Measurements from ENCODE around the gene TMEM179.
"Not testable (repeated sequence)": the region's sequence is repeated elsewhere in the genome, so short reads cannot be mapped to it uniquely, and the experiment has no call there.

Gene TMEM179

DNA sequence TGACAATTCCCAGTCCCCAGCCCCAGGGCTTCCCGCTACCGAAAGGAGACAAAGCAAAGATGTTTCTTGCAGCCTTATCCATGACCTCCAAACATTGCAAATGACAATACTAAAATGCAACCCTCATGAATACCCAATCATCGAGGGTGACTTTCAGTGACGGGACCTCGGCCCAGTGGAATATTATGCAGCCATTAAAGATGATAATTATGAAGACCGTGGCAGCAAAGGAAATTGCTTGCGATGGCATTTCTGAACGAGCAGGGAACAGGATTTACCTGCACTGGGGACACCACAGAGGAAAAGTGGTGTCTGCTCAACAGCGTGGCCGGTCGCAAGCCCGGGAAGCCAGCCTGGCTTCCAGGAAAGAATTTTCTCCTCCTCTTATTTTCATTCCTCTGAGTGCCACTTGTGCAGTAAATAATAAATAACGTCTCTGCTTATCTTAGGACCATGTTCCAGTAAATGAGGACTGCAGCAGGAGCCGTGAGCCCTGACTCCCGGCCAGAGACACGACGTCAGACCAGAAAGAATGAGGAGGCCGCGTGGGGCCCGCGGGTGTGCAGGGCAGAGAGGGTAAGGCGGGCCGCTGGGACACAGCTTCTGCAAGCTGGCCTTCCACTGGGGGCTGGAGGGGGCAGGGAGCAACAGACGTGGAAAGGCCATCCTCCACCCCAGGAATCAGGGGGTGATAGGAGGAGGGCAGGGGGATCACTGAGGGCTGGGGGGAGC lies 18.4 kb downstream of the TMEM179 start:
- no peak for DNase-seq

DNA sequence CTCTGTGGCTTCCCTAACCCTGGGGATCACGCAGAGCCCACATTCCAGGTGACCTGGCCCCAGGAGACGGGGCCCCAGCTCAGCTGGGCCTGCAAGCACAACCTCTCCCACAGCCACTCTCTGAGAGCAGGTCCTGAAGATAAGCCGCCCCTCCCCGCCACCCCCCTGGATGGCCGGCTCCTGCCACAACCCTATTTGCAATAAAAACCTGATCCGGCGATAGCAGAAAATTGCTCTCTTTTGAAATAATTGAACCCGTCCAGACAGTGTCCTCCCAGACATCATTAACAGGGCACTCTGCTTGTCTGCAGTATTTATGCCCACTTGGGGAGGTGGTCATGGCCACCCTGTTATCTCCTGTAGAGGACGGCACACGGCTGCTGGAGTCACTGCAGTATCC lies 20.0 kb downstream of the TMEM179 start:
- DNase-seq = no peak

DNA sequence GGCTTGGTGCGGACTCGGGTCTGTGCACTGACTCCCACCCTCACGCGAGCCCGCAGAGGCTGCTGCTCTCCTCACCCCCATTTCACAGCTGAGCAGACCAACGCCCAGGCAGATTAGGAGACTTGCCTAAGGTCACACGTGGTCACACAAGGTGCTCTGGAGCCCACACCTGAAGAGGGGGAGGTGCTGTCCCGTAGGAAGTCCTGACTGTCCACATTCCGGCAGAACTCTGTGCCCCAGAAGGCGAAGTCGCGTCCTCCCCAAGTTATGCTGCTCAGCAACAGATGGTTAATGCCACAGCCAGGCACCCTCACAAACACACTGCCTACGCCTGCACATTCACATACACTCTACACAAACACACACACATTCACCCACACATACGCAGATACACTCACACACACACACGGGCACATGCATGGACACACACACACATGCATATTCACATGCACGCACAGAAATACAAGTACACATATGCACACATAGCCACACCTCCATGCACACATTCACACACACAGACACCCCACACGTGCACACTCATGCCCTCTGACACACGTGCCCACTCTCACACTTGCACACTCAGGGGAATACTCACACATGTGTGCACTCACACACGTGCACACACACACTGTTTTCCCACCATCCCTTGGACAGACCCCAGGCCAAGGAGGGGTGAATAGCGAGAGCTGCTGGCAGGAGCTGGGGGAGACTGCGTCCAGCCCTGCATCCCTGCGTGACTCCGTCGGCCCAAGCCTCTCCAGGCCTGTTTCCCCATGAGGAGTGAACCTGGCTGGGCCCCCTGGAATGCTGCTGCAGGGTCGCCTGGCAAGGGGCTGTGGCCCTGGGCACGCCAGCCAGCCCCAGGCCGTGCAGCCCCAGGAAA lies 20.9 kb downstream of the TMEM179 start:
- DNase-seq = no peak

DNA sequence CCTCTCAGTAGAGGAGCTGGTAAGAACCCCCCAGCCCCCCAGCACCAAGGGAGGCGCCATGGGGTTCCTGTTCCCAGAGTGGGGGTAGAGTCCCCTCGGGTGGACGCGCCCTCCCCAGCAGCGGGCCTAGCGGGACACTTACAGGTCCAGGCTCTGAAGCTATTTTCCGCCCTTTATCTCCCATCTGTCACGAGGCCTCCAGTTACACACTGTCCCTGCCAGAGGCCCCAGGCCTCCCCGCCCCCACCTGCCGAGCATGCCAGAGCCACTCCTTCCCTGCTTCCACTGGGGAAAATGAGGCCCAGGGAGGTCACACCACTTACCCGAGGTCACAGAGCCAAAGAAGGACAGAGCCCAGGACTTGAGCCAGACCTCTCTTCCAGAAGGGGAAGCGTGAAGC lies 21.9 kb downstream of the TMEM179 start:
- no peak for DNase-seq

DNA sequence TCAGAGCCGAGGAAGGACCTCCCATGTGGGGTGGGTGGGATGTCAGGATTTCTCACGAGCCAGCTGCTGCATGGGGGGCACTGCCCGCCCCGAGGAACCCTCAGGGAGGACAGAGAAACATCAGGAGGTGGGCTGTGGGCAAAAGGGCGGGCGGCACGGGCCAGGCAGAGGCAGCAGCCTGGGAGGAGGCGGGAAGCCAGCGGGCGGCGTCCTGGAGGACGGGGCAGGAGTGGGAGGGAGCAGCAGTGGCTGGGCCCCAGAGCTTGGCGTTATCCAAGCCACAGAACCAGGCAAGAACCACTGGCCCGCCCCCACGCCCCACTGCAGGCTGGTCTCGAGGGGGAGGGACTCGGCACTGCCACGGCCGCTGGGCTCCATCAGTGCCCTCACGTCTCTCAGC lies 22.6 kb downstream of the TMEM179 start:
- DNase-seq = no peak

DNA sequence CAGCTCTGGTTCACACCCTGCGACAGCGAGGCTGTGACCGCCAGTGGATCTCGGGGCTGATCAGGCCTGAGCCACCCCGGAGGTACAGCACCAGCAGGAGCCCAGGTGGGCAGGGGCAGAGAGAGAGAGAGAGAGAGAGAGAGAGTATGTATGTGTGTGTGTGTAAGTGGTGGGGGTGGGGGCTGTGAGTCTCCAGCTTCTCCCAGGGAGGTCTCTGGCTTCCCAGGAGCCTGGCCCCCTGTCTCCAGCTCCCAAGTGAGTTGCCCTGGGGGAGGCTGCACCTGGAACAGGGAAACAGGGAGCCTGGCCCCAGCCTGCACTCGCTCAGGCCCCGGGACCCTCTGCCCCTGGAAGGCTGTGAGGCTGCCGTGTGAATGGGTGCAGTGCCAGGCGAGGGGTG lies 23.1 kb downstream of the TMEM179 start:
- no peak for DNase-seq

DNA sequence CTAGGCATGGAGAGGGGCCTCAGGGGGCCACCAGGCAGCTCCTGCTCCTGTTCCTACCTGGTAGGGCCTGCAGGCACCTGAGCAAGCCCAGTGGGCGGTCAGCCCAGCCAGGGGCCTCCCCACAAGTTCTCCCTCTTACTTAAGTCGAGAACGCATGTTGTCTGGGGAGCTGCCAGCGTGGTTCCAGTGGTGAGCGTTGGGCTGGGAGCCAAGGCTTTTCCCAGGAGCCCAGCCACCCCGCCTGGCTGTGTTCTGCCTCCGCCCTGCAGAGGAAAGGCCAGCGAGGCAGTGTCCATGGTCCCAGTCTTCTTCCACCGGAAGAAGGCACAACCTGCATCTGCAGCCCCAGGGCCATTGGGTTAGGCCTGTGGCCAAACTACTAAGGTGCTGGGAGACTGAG lies 23.6 kb downstream of the TMEM179 start:
- DNase-seq = no peak

DNA sequence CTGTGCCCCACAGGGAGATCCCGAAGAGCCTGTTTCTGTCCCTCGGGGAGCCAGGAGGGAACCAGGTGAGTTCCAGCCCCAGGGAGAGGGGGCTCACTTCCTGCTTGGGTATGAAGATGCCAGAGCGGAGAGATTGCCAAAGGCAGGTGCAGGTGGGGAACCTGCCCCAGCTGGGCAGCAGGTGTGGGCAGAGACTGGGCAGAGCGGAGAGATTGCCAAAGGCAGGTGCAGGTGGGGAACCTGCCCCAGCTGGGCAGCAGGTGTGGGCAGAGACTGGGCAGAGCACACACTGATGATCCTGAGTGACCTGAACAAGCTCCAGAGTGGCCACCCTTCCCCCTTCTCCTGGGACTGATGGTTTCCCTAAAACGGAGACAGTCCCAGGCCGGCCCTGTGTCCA lies 24.6 kb downstream of the TMEM179 start:
- DNase-seq = not testable (repeated sequence)

DNA sequence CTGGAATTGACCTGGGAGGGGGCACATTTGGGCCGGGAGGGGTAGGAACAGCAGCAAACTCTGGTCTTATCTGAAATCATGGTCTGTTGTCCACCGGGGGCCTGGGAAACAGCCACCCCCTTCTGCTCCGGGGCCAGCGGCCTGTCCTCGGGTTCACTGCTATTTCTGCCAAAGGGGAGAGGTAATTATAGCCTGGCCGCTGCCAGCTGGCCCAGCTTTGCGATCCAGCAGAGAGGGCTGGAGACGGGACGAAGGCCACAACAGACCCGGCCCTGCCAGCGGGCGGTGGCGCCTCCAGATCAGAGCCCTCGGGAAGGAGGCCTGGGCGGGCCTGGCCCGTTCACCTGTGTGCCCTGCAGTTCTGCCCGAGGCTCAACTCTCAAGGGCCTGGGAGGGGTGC lies 25.1 kb downstream of the TMEM179 start, which contains the start of gene C14orf180:
Gene C14orf180 (plus strand): TSS at position 258 of the 400 bp plus-strand sequence. CDS start 6,667 bp downstream, outside the sequence.
- DNase-seq = no peak

DNA sequence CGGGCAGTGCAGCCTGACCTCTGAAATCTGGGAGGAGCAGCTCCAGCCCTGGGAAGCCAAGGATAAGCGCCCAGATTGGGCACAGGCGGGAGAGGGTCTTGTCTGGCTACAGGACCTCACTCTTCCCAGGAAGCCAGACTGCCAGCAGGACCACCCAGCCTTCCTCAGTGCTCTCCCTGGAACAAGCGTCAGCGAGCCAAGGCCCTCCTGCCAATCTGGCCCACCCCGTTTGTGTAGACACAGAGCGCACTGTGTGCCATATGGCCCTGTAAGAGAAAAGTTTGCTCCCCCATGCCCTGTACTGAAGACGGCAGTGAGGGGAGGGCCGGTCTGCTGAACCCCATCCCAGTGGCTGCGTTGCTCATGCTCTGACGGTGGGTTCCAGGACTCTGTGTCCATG lies 26.3 kb downstream of the TMEM179 start:
- no peak for DNase-seq

DNA sequence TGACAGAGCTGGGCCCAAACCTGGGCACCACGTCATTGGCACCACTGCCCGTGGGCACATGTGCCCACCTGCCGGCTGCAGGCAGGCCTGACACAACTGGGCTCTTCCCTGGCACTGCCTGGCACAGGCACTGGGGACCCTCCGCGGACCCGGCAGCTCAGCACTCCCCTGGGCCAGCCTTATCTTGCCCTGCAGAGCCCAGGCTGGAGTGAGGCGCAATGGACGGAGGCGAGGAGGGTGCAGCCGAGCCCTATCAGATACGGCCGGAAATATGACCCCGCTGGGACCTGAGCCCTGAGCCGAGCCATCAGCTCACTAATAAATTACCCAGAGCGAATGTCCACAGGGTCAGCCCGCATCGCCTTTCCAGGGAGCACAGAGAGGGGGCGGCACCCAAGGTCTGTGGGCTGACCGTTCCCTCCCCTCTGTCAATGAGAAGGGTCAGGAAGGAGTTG lies 26.7 kb downstream of the TMEM179 start:
- DNase-seq = no peak

DNA sequence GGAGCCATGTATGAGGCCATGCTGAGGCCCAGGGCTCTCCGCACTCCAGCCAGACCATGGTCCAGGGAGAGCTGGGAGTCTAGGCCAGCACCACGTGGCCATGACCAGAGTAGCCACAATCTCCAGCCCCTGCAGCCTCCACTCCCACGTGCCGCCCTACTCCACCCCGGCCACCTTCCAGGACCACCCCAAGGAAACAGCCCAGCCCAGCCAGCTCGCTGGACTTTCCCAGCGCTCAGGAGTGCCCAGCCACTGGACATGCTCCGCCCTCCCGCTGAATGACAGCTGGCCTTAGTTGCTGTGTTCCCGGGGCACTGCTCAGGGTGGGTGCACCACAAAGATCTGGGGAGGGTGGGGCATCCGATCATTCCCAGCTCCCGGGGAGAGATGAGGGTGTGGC lies 27.1 kb downstream of the TMEM179 start:
- DNase-seq = no peak

DNA sequence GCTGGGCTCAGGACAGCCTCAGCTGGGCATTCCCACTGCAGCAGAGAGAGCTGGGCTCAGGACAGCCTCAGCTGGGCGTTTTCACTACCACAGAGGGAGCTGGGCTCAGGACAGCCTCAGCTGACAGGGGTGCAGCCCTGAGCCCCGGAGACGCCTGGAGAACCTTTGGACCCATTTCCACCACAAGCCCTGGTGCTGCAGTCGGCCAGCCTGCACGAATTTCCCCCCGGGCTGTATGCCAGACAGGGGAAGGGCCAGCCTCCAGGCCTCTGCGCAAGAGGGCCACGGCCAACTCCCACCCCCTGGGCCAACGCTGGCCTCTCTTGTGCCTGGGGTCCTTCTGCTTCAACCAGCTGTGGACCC lies 27.6 kb downstream of the TMEM179 start:
- DNase-seq = no peak

DNA sequence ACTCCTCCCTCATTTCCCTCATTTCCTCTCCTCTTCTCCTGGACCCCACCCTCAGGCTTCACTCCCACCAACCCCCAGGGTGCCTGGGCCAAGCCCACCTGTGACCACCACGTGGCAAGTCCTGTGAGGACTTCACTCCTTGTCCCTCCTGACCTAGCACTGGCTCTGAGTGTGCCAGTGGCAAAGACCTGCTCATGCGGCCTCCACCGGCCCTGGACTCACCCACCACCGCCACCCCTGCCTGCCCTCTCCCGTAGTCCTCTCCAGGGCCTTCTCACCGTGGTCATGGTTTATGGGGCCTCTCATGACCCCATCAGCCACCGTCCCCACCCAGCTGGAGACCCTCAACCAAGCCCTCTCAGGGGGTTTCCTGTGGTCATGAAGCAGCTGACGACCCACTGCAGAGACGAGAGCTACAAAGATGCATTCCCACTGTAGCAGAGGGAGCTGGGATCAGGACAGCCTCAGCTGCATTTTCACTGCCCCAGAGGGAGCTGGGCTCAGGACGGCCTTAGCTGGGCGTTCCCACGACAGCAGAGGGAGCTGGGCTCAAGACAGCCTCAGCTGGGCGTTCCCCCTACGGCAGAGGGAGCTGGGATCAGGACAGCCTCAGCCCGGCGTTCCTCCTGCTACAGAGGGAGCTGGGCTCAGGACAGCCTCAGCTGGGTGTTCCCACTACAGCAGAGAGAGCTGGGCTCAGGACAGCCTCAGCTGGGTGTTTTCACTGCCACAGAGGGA lies 28.2 kb downstream of the TMEM179 start:
- no peak for DNase-seq

DNA sequence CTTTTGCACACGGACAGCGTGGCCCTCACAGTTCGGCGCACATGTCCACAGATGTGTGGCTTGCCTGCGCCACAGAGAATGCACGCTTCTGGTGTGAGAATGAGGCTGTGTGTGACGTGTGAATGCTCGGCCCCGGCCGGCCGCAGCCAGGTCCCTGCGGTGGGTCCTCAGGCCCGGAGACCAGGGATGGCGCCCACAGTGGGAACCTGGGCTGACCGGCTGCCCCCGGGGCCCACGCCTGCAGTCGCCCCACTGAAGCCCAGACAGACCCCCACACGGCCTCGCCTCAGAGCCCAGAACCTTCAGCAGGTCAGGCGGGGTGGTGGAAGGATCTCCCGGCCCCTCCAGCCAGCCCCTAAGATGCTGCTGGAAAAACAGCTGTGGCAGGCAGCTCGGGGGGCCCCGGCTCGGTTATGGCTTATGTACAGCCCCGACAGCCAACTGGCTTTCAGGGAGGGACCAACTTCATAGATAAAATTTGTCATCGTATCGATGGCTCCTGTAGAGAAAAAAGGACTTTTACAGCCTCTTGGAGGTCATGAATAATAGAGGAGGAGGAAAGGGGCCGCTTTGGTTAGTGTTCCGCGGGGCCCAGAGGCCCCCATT lies 29.5 kb downstream of the TMEM179 start:
- DNase-seq = no peak

DNA sequence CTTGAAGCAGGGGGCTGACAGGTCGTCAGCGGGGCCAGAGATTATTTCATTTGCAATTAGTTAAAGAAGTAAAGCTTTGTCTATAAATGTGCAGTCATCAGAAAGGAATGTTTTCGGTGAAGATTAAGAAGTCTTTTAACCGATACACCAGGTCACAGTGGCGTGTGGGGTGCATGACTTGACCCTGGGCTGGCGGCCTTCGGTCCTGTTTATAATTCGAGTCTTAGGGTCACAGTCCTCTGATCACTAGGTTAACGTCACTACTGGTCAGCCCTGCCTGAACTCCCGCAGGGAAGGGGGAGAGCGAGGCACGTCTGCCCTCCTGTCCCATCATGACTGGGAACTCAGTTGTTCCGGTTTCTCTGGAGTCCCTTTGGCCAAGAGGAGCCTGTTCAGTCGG lies 30.0 kb downstream of the TMEM179 start:
- DNase-seq = no peak

DNA sequence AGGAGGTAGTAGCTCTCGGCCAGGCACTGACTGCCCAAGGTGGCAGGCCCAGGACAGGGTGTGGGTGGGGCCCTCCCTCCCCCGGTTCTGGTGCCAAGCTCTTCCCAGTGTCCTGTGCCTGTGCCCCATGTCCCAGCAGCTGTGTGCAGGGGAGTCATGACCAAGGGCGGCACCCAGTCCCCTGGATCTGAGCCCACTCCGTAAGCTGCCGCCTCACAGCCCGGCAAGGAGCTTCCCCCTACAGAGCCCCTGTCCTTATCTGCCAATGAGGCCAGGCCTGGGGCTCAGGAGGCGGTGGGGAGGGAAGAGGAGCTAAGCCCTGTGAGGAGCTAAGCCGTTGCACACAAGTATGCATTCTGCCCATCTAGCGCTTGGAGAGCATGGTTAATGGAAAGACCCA lies 30.6 kb downstream of the TMEM179 start:
- DNase-seq = no peak

DNA sequence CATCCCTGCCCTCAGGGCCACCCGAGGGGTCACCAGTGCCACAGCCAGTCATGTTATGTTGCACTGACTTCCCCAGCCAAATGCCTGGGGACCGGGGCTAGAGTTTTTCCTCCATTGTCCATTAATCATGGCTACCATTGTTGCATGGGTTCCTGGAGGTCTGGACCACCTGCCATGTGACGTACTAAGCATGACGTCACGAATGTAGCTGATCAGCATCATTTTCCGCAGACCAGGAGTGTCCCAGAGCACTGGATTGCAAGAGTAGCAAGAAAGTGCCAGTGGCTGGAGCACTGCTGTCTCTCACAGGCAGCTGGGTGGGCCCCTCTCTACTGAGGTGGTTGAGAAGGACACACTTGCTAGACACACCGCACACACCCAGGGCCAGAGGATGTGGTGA lies 31.9 kb downstream of the TMEM179 start:
- DNase-seq = no peak

DNA sequence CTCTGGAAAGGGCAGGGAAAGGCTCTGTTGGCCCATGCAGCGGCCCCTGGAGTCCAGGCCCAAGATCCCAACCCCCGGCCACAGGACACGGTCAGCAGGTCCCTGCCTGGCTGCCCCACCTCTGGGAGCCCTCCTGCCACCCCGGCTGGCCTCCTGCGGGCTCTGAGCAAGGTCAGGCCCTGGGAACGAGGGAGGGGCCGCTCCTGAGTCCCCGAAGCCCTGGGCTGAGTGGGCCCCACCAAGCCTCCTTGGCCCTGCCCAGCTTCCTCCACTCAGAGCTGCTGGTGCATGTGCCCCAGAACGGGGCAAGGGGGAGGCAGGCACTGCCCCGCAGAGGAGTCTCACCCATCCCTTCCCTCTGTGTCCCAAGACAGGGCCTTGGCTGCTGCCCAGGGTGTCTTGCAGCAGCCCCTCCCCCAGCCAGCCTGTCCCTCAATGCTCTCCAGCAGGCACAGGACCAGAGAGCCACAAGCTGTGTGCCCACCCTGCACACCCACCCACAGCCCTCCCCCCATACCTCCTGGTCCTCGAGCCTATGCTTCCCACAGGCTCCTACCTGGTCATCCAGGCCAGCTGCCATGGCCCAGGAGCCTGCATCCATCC lies 32.4 kb downstream of the TMEM179 start:
- no peak for DNase-seq

DNA sequence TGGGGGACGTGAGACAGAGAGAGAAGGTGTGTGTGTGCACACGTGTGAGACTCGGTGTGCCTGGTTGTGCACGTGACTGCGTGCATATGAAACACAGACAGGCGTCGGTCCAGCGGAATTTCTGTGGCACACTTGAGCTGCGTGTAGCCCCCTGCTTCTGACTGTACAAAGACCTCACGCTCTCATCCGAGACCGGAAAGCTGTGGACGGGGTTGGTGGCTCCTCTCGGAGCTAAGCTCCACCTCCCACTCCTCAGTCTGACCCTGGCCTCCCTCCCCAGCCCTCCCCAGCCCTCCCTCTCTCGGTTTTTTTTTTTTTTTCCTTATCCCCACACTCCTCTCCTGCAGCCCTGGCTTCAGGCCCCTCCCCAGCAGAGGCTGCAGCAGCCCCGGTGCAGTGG lies 33.3 kb downstream of the TMEM179 start:
- DNase-seq = no peak

DNA sequence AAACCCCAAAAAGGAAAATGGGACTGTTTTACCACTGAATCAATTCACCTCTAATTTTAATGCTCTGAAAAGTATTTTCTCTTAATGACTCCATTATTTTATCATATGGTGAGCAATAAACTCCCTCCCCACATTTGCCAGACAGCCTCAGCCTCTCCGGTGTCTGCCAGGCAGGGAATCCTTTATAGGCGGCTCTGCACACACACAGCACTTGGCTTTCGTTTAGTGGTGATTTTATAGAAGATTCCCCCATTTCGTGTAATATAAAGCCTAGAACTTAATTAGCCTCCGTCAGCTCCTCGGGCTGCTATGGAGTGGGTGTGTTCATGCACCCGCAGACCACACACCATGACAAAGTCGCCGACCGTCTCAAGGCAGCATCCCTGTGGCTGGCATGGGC lies 35.1 kb downstream of the TMEM179 start:
- no peak for DNase-seq

DNA sequence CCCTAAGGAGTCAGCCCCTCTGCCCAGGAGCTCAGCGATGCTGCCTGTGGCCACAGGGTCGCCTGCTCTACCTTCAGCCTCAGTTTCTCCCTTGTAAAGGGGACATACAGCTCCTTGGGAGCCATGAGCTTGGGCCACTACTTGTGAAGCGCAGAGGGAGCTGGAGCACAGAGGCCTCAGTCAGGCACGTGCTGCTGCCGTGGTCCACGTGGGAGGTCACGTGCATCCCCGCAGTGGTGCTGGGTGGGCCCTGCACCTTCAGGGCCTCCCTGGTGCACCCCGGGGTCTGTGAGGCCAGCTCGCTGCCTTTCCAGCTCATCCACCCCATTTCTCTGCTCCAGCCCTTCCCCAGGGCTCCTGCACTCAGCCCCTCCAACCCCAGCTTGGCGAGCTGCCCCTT lies 36.0 kb downstream of the TMEM179 start:
- DNase-seq = no peak

DNA sequence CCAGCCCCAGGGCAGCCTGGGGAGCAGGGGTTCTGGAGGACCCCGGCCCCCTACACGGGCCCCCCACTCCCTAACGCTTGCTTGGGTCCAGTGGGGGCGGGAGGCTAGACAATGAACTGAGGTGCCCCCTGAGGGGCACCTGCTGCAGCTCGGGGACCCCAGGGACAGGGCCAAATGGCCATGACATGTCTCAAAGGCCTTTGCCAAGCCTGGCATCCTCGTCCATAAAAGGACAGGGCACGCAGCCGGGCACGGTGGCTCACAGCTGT lies 36.7 kb downstream of the TMEM179 start:
- no peak for DNase-seq

All from activated CD4-positive, alpha-beta T cell treated with anti-CD3 and anti-CD28 coated beads for 48 hours (primary cell).